ENCODE measurements around the gene CARM1. TPM values are rescaled to one million over a fixed set of nuclear protein-coding genes. Genes with fewer than 3 reads are reported as not detected.

Gene CARM1
- 41.2 TPM for total RNA-seq
- polyA plus RNA-seq (ENCODE audit: insufficient read depth, low read depth, low replicate concordance): 21.9 TPM
- long read RNA-seq, donor 1, transcript CARM1-202 (15 exons, 2,722 nt): major isoform, 5 of 10 reads
- long read RNA-seq, donor 1, partial matches to known transcripts: 0 of 10 reads
- long read RNA-seq, donor 1, other reads (novel, unspliced or antisense): 0 of 10 reads
- long read RNA-seq, donor 2, partial matches to known transcripts: 0 of 8 reads
- long read RNA-seq, donor 2, other reads (novel, unspliced or antisense): 0 of 8 reads
- long read RNA-seq, donor 3, partial matches to known transcripts: 0 of 6 reads
- long read RNA-seq, donor 3, other reads (novel, unspliced or antisense): 0 of 6 reads
- long read RNA-seq, donor 4, partial matches to known transcripts: 0 of 14 reads
- long read RNA-seq, donor 4, other reads (novel, unspliced or antisense): 8 of 14 reads
- long read RNA-seq, donor 5: 0 reads
- long read RNA-seq, donor 6, partial matches to known transcripts: 0 of 1 reads
- long read RNA-seq, donor 6, other reads (novel, unspliced or antisense): 0 of 1 reads
- long read RNA-seq, donor 7, transcript CARM1-202 (15 exons, 2,722 nt): major isoform, 14 of 39 reads
- long read RNA-seq, donor 7, partial matches to known transcripts: 6 of 39 reads
- long read RNA-seq, donor 7, other reads (novel, unspliced or antisense): 16 of 39 reads
- long read RNA-seq, donor 8, transcript CARM1-202 (15 exons, 2,722 nt): major isoform, 5 of 12 reads
- long read RNA-seq, donor 8, partial matches to known transcripts: 6 of 12 reads
- long read RNA-seq, donor 8, other reads (novel, unspliced or antisense): 0 of 12 reads
- long read RNA-seq, donor 9, partial matches to known transcripts: 0 of 2 reads
- long read RNA-seq, donor 9, other reads (novel, unspliced or antisense): 0 of 2 reads
- long read RNA-seq, donor 10, partial matches to known transcripts: 88 of 90 reads
- long read RNA-seq, donor 10, other reads (novel, unspliced or antisense): 0 of 90 reads

GRCh38 chr19:10870955-10871603 lies at the start of gene CARM1:
Gene CARM1 (plus strand): TSS chr19:10871553. CDS start chr19:10871703, 150 bp downstream.
- peak within 1 kb of the TSS; percentile 65 to 77 (median 75) for H3K9ac ChIP-seq (ENCODE audit: low read length in 3 of 3)
- H3K27ac ChIP-seq (ENCODE audit: low read depth in 2 of 2, low read length in 2 of 2): peak within 1 kb of the TSS in 1 of 2 donors; percentile 17
- TF ChIP-seq, protein P1, sequence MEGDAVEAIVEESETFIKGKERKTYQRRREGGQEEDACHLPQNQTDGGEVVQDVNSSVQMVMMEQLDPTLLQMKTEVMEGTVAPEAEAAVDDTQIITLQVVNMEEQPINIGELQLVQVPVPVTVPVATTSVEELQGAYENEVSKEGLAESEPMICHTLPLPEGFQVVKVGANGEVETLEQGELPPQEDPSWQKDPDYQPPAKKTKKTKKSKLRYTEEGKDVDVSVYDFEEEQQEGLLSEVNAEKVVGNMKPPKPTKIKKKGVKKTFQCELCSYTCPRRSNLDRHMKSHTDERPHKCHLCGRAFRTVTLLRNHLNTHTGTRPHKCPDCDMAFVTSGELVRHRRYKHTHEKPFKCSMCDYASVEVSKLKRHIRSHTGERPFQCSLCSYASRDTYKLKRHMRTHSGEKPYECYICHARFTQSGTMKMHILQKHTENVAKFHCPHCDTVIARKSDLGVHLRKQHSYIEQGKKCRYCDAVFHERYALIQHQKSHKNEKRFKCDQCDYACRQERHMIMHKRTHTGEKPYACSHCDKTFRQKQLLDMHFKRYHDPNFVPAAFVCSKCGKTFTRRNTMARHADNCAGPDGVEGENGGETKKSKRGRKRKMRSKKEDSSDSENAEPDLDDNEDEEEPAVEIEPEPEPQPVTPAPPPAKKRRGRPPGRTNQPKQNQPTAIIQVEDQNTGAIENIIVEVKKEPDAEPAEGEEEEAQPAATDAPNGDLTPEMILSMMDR (IDR thresholded peaks at IDR 0.05; ENCODE audit: borderline replicate concordance, extremely low read depth, insufficient read depth): peak; percentile 96
- FAIRE-seq (no peak), DNase-seq (peak; percentile 99 to 100 (median 100))
- H3K4me1 ChIP-seq (ENCODE audit: control insufficient read depth in 2 of 3, insufficient read depth in 2 of 3, low read depth in 1 of 3, low read length in 3 of 3): peaks cover 0 to 7% (median 0%) of the 10 kb centered on the region in 3 donors
- intact Hi-C loops (cut with DNase I): no loop called here
- no peaks in the 10 kb centered on the region for H3K36me3 ChIP-seq (ENCODE audit: control insufficient read depth in 2 of 3, insufficient read depth in 3 of 3, low read length in 3 of 3)
- peak within 1 kb of the TSS; percentile 64 to 88 (median 80) for H3K4me3 ChIP-seq (ENCODE audit: low read length in 3 of 3)
- no peaks in the 10 kb centered on the region for H3K9me3 ChIP-seq (ENCODE audit: control insufficient read depth in 2 of 3, insufficient read depth in 1 of 3, low read length in 3 of 3)
- H3K27me3 ChIP-seq (ENCODE audit: control insufficient read depth, insufficient read depth, low read length): no peaks in the 10 kb centered on the region

GRCh38 chr19:10823690-10824089 lies 47.7 kb upstream of the CARM1 start:
- peak in 1 of 5 donors; percentile 70 for DNase-seq
- Histone ChIP-seq H3K4me1 (ENCODE audit: control insufficient read depth in 2 of 3, insufficient read depth in 2 of 3, low read depth in 1 of 3, low read length in 3 of 3) (no peaks in the 10 kb centered on the region), H3K36me3 (ENCODE audit: control insufficient read depth in 2 of 3, insufficient read depth in 3 of 3, low read length in 3 of 3) (peaks cover 2 to 60% (median 35%) of the 10 kb centered on the region in 3 donors), H3K9me3 (ENCODE audit: control insufficient read depth in 2 of 3, insufficient read depth in 1 of 3, low read length in 3 of 3) (no peaks in the 10 kb centered on the region), H3K4me3 (ENCODE audit: low read length in 3 of 3) (no peak overlapping the region), H3K27ac (ENCODE audit: low read depth in 2 of 2, low read length in 2 of 2) (no peak overlapping the region), H3K27me3 (ENCODE audit: control insufficient read depth, insufficient read depth, low read length) (no peaks in the 10 kb centered on the region), H3K9ac (ENCODE audit: low read length in 3 of 3) (no peak overlapping the region)
- intact Hi-C loops (cut with DNase I): no loop called here
- TF ChIP-seq, protein P1 (IDR thresholded peaks at IDR 0.05; ENCODE audit: borderline replicate concordance, extremely low read depth, insufficient read depth): no peak
- no peak for FAIRE-seq

DNA sequence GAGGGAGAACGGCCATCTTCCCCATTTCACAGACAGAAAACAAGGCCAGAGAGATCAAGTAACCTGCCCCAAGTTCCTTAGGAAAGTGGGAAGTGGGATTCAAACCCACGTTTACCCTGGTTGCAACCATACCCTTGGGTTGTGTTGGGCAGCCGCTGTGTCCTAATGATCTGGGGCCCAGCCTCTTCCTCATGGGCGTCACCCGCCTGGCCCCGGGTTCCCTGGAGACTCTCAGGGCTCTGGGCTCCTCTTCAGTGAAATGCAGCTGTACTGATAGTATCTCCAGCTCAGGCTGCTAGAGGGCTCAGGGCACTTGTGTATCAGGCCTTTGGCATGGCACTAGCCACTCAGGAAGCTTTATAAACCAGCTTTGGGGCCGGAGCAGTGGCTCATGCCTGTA lies 45.1 kb upstream of the CARM1 start:
- TF ChIP-seq, protein P1 (IDR thresholded peaks at IDR 0.05; ENCODE audit: borderline replicate concordance, extremely low read depth, insufficient read depth): no peak
- no peak overlapping the region for H3K27ac ChIP-seq (ENCODE audit: low read depth in 2 of 2, low read length in 2 of 2)
- no peak for FAIRE-seq
- H3K9me3 ChIP-seq (ENCODE audit: control insufficient read depth in 2 of 3, insufficient read depth in 1 of 3, low read length in 3 of 3): no peaks in the 10 kb centered on the region
- H3K4me1 ChIP-seq (ENCODE audit: control insufficient read depth in 2 of 3, insufficient read depth in 2 of 3, low read depth in 1 of 3, low read length in 3 of 3): no peaks in the 10 kb centered on the region
- H3K9ac ChIP-seq (ENCODE audit: low read length in 3 of 3): no peak overlapping the region
- H3K27me3 ChIP-seq (ENCODE audit: control insufficient read depth, insufficient read depth, low read length): no peaks in the 10 kb centered on the region
- peaks cover 0 to 52% (median 20%) of the 10 kb centered on the region in 3 donors for H3K36me3 ChIP-seq (ENCODE audit: control insufficient read depth in 2 of 3, insufficient read depth in 3 of 3, low read length in 3 of 3)
- peak in 1 of 5 donors; percentile 41 for DNase-seq
- no peak overlapping the region for H3K4me3 ChIP-seq (ENCODE audit: low read length in 3 of 3)
- intact Hi-C loops (cut with DNase I): no loop called here
